ENCODE results near the gene OGFOD3. TPM values are rescaled to one million over a fixed set of nuclear protein-coding genes. Genes with fewer than 3 reads are reported as not detected.

OGFOD3 gene
- total RNA-seq, 1 donor from 2014 or later: 19.9 TPM

DNA sequence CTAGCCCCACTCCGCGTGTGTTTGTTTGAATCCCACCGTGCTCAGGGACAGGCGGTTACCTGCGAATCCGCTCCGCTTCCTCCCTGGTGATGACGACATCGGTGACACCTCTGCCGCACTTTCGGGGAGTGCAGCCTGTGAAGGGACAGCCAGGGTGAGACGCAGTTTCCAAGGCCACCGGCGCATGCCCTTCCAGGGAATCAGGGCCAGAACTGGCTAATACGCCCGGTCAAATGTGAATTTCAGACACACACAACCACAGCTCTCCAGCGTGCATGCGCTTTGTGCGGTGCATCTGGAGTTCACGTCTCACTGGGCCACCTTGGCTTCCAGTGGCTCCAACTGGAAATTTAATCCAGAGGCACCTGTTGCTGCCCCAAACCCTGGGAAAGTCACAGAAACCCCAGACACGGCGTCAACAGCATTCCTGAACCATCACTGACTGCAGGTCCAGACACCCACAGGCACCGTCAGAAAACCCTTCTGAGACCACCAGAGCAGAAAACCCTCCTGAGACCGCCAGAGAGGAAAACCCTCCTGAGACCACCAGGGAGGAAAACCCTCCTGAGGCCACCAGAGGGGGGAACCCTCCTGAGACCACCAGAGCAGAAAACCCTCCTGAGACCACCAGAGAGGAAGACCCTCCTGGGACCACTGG is 6.9 kb downstream of the OGFOD3 start:
- Mint-ChIP-seq H3K4me3 (ENCODE audit: unreplicated experiment) (no peak overlapping the region), H3K27ac (ENCODE audit: unreplicated experiment) (no peak overlapping the region), H3K36me3 (ENCODE audit: low read depth) (peaks cover 4% of the 10 kb centered on the region), H3K9me3 (ENCODE audit: low read depth) (no peaks in the 10 kb centered on the region), H3K27me3 (ENCODE audit: low read depth) (no peaks in the 10 kb centered on the region), H3K4me1 (ENCODE audit: low read depth) (peaks cover 23% of the 10 kb centered on the region)
- TF ChIP-seq, protein P1, sequence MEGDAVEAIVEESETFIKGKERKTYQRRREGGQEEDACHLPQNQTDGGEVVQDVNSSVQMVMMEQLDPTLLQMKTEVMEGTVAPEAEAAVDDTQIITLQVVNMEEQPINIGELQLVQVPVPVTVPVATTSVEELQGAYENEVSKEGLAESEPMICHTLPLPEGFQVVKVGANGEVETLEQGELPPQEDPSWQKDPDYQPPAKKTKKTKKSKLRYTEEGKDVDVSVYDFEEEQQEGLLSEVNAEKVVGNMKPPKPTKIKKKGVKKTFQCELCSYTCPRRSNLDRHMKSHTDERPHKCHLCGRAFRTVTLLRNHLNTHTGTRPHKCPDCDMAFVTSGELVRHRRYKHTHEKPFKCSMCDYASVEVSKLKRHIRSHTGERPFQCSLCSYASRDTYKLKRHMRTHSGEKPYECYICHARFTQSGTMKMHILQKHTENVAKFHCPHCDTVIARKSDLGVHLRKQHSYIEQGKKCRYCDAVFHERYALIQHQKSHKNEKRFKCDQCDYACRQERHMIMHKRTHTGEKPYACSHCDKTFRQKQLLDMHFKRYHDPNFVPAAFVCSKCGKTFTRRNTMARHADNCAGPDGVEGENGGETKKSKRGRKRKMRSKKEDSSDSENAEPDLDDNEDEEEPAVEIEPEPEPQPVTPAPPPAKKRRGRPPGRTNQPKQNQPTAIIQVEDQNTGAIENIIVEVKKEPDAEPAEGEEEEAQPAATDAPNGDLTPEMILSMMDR (IDR thresholded peaks at IDR 0.05): no peak
- no peak for DNase-seq (ENCODE audit: low spot score)

DNA sequence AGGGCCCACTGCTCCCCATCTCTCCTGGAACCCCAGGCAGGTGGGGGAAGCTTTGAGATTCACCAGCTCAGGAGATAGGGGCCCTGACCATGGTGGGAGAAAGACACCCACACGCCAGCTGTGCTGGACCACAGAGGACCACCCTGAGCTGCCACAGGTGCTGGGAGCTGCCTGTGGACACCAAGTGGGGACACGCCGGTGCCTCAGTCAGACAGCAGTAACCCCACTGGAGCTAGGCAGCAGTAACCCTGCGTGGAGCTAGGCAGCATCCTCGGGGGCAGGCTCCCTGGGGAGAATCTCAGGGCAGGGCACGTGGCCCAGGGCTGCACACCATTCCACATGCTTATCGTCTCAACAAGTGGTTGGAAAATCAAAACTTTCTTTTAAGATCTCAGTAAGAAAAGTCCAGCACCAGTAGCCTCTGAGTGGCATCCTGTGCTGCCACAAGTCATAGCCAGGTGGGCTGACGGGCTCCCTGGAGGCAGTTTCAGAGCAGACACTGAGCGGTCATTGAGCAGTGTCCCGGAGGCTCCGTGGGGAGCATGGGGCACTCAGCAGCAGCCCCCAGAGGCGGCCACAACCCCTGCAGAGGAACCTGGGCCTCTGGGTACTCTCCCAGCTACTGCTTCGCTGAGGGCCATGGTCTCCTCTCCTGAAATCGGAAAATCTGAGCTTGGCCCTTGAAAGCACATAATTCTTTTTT is 8.2 kb downstream of the OGFOD3 start:
- H3K4me3 Mint-ChIP-seq (ENCODE audit: unreplicated experiment): no peak overlapping the region
- H3K27ac Mint-ChIP-seq (ENCODE audit: unreplicated experiment): no peak overlapping the region
- peaks cover 6% of the 10 kb centered on the region for H3K36me3 Mint-ChIP-seq (ENCODE audit: low read depth)
- peaks cover 23% of the 10 kb centered on the region for H3K4me1 Mint-ChIP-seq (ENCODE audit: low read depth)
- DNase-seq (ENCODE audit: low spot score): no peak
- H3K9me3 Mint-ChIP-seq (ENCODE audit: low read depth): no peaks in the 10 kb centered on the region
- H3K27me3 Mint-ChIP-seq (ENCODE audit: low read depth): no peaks in the 10 kb centered on the region
- TF ChIP-seq, protein P1 (IDR thresholded peaks at IDR 0.05): no peak

DNA sequence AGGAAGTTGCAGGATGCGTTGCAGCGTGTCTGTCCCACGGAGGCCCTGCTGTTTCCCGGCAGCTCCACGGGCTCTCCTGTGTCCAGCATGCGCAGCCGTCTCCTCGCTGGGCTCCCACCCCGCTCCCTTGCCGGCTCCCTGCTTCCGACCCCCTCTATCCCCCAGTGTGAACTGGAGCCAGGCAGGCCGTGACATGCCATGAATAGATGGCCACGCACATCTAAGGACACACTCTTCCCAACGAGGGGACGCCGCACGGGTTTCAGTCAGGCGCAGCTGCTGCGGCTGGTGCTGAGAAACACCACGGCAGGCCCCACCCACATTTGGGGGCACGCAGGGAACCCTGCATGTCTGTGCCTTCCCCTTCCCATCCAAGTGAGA is 9.5 kb downstream of the OGFOD3 start:
- DNase-seq (ENCODE audit: low spot score): no peak
- Mint-ChIP-seq H3K36me3 (ENCODE audit: low read depth) (peaks cover 6% of the 10 kb centered on the region), H3K4me3 (ENCODE audit: unreplicated experiment) (no peak overlapping the region), H3K27me3 (ENCODE audit: low read depth) (no peaks in the 10 kb centered on the region), H3K9me3 (ENCODE audit: low read depth) (no peaks in the 10 kb centered on the region), H3K4me1 (ENCODE audit: low read depth) (peaks cover 13% of the 10 kb centered on the region), H3K27ac (ENCODE audit: unreplicated experiment) (no peak overlapping the region)
- TF ChIP-seq, protein P1 (IDR thresholded peaks at IDR 0.05): no peak

DNA sequence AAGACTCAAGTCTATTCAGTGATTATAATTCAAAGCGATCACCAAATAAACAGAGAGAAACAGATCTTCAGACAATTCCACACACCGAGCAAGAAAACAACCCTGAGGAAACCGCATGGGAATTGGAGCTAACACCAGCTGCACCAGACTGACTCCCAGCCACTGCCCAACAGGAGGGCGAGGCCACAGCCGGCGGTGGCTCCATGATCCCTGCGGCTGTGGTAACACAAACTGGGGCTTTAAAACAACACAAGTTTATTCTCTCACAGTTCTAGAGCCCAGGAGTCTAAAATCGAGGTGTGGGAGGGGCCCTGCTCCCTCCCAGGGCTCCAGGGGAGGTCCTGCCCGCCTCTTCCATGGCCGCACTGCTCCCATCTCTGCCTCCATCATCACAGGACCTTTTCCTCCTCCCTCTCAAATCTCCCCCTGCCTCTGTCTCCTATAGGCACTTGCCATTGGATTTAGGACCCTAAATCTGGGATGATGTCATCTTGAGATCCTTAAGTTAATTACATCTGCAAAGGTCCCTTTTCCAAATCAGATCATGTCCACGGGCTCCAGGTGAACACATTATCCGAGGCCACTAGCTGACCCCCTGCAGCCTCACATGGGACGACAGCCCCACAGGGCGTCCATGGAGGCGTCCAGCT is 10.0 kb downstream of the OGFOD3 start:
- DNase-seq (ENCODE audit: low spot score): no peak
- peaks cover 13% of the 10 kb centered on the region for H3K4me1 Mint-ChIP-seq (ENCODE audit: low read depth)
- TF ChIP-seq, protein P1 (IDR thresholded peaks at IDR 0.05): no peak
- no peak overlapping the region for H3K4me3 Mint-ChIP-seq (ENCODE audit: unreplicated experiment)
- no peaks in the 10 kb centered on the region for H3K27me3 Mint-ChIP-seq (ENCODE audit: low read depth)
- H3K36me3 Mint-ChIP-seq (ENCODE audit: low read depth): peaks cover 9% of the 10 kb centered on the region
- no peak overlapping the region for H3K27ac Mint-ChIP-seq (ENCODE audit: unreplicated experiment)
- no peaks in the 10 kb centered on the region for H3K9me3 Mint-ChIP-seq (ENCODE audit: low read depth)

DNA sequence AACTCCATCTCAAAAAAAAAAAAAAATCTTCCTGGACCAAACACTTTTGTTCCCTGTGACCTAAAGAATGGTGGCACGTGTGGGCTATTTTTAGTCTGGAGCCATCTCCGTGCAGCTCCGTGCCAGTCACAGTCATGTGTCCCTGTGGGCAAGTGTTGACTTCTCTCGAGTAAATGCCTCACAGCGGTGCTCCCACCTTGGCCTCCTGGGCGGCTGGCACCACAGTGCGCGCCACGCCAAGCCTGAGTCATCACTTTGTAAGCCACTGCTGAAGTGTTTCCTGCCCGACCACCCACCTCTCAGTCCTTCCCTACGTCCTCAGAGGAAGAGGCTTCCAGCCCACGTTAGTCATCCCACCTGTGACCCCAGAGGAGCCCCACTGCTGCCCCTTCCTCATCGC is 11.1 kb downstream of the OGFOD3 start:
- Mint-ChIP-seq H3K36me3 (ENCODE audit: low read depth) (peaks cover 10% of the 10 kb centered on the region), H3K27ac (ENCODE audit: unreplicated experiment) (peak overlapping the region; percentile 70), H3K9me3 (ENCODE audit: low read depth) (no peaks in the 10 kb centered on the region), H3K4me1 (ENCODE audit: low read depth) (peaks cover 13% of the 10 kb centered on the region), H3K27me3 (ENCODE audit: low read depth) (no peaks in the 10 kb centered on the region), H3K4me3 (ENCODE audit: unreplicated experiment) (no peak overlapping the region)
- TF ChIP-seq, protein P1 (IDR thresholded peaks at IDR 0.05): no peak
- no peak for DNase-seq (ENCODE audit: low spot score)
